Liver (tissue), 3 donors: ENCODE measurements around the gene FBN2.

Experiments used
- ATF3 ChIP-seq: IDR thresholded peaks from 2 replicates; pipeline ENCODE4 v1.6.1; 2016; ENCODE audit warnings: antibody characterized with exemption
- CTCF ChIP-seq: fragments of 150-350 bp; IDR thresholded peaks from 2 replicates; pipeline ENCODE4 v1.5.1; 2017; ENCODE audit warnings: improper control_type of control experiment, low read depth, low read length; ENCODE audit not compliant: missing input control
- GABPA ChIP-seq, 2 donors: IDR thresholded peaks in 1 of 2; conservative IDR thresholded peaks in 1 of 2; 2 replicates each; pipeline ENCODE4 v1.6.1; 2016; ENCODE audit warnings: antibody characterized with exemption in 2 of 2, mild to moderate bottlenecking in 1 of 2, moderate library complexity in 1 of 2
- YY1 ChIP-seq: IDR thresholded peaks from 2 replicates; pipeline ENCODE4 v1.6.1; 2016; ENCODE audit warnings: antibody characterized with exemption, mild to moderate bottlenecking
- donor health status: healthy.
- donor health status: healthy.

- TF ChIP-seq CTCF (no peak), ATF3 (no peak), GABPA (IDR thresholded peaks at IDR 0.05 in 1 of 2, conservative IDR thresholded peaks at IDR 0.05 in 1 of 2) (no peak), YY1 (no peak)
These were observed 124.7 kb downstream of the FBN2 start for GRCh38 chr5:128413356-128413755.
